ENCODE results near the gene FKBP5.
A peak's percentile ranks its signal among the peaks of the same experiment; 100 is the strongest.

FKBP5 gene

DNA sequence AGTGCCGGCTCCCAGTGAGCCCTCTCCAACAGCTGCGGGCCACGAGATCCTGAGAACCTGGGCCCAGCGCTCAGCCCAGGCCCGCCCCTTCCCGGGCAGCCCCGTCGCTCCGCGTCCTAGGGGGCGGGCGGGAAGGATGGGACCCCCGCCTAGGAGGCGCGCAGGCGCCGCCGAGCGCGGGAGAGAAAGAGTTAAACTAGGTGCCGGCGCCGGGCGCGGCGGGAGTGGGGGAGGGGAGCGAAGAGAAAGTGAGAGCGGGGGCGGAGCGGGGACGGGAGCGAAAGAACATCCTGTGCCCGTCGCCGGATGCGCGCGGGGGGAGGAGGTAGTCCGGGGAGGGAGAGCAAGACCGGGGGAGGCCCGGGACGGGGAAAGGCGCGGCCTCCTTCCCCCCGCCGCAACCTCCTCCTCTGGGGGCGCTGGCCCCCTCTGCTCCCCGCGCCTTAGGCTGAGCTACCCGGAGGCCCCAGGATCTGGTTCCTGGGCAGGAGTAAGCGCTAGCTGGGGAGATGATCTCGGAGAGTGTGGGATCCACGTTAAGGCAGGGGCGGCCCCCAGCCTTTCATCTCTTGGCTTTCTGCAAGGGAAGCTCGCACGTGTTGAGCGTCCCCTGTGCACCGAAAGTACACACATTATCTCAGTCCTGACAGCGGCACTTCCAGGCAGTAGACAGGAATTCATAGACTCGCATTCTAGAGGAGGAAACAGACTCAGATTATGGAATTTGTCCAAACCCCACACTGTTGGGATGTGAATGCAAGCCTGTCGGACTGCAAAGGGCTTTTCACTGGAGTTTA is 43.2 kb upstream of the FKBP5 start:
- DNase-seq (ENCODE audit: low read depth in 1 of 2, low spot score in 1 of 2) = peak; percentile 85 to 92
- H3K27me3 ChIP-seq (ENCODE audit: insufficient read depth, poor library complexity, severe bottlenecking) = no peaks in the 10 kb centered on the region
- TF ChIP-seq POLR2AphosphoS5 (IDR thresholded peaks at IDR 0.05; ENCODE audit: low read depth) (peak; percentile 38; the same call in 1 of the 2 replicates), CTCF (IDR thresholded peaks at IDR 0.05; ENCODE audit: insufficient read depth, low read length) (no peak), GABPA (IDR thresholded peaks at IDR 0.05; ENCODE audit: low read depth) (peak; percentile 63)
- peak overlapping the region; percentile 80 for H3K27ac ChIP-seq (replicated peaks)
- peak overlapping the region; percentile 72 for H3K4me3 ChIP-seq (replicated peaks; ENCODE audit: insufficient read depth, low read length)

- Histone ChIP-seq H3K27me3 (ENCODE audit: insufficient read depth, poor library complexity, severe bottlenecking) (no peaks in the 10 kb centered on the region), H3K4me3 (replicated peaks; ENCODE audit: insufficient read depth, low read length) (peak overlapping the region; percentile 72), H3K27ac (replicated peaks) (peak overlapping the region; percentile 80)
- no peak for TF ChIP-seq CTCF (IDR thresholded peaks at IDR 0.05; ENCODE audit: insufficient read depth, low read length)
- peak; percentile 78 to 89 for DNase-seq (ENCODE audit: low read depth in 1 of 2, low spot score in 1 of 2)
Observed at GRCh38 chr6:35731414-35731735, 42.7 kb upstream of the FKBP5 start.

DNA sequence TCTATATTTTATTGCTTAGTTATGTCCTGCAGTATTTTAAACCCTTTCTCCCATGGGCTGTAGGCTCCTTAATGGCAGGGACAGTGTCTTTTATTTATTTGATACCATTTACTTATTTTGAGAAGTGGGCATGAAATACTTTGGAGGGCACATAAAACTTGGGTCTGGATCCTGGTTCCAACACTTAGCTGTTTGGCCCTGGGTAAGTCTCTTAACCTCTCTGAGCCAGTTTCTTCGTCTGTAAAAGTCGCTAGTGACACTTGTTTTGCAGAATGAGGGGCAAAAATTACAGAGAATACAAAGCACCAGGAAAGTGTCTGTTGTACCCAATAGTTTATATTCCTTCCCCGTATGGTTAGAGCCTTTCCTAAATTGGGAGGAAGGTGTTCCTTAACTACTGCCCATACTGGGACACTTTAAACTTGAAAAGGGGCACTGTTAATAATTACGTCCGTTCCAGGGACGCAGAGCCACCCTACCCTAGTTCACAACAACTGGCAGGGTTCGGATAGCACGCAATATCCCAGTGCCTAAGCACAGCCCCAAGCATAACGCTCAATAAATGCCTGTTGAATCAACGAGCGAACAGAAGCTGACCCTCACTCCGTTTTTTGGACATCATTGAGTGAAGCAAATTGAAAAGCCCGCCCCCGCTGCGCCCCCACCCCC is 42.2 kb upstream of the FKBP5 start:
- H3K4me3 ChIP-seq (replicated peaks; ENCODE audit: insufficient read depth, low read length) = peak overlapping the region; percentile 72; the same call in 1 of the 2 replicates
- H3K27ac ChIP-seq (replicated peaks) = peak overlapping the region; percentile 80
- no peak for DNase-seq (ENCODE audit: low read depth in 1 of 2, low spot score in 1 of 2)
- TF ChIP-seq SPI1 (IDR thresholded peaks at IDR 0.05; ENCODE audit: borderline replicate concordance, low read depth) (no peak), POLR2AphosphoS5 (IDR thresholded peaks at IDR 0.05; ENCODE audit: low read depth) (no peak)
- H3K27me3 ChIP-seq (ENCODE audit: insufficient read depth, poor library complexity, severe bottlenecking) = no peaks in the 10 kb centered on the region

DNA sequence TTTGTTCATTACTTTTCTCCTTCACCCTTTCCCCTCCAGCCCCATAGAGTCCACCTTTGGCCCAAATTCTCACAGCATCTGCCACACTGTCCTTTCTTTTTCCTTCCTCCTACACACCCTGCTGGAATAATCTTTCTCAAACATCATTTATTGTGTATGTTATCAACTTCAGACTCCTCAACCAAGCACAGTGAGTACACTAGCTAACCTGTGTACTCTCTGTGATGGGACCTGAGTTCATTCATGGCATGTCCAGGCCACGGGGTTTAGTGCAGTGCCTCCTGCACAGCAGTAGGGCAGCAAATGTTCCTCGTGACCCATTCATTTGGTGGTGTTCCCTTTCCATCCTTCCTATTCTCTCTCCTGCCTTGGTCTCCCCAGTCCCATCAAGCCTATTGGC is 41.0 kb upstream of the FKBP5 start:
- TF ChIP-seq GABPA (IDR thresholded peaks at IDR 0.05; ENCODE audit: low read depth) (no peak), REST (IDR thresholded peaks at IDR 0.05; ENCODE audit: insufficient replicate concordance, low read depth) (no peak), CTCF (IDR thresholded peaks at IDR 0.05; ENCODE audit: insufficient read depth, low read length) (no peak), POLR2AphosphoS5 (IDR thresholded peaks at IDR 0.05; ENCODE audit: low read depth) (no peak), SPI1 (IDR thresholded peaks at IDR 0.05; ENCODE audit: borderline replicate concordance, low read depth) (no peak)
- Histone ChIP-seq H3K27me3 (ENCODE audit: insufficient read depth, poor library complexity, severe bottlenecking) (no peaks in the 10 kb centered on the region), H3K27ac (replicated peaks) (peak overlapping the region; percentile 80), H3K4me3 (replicated peaks; ENCODE audit: insufficient read depth, low read length) (no peak overlapping the region)
- no peak for DNase-seq (ENCODE audit: low read depth in 1 of 2, low spot score in 1 of 2)
